Activated naive CD8-positive, alpha-beta T cell treated with anti-CD3 and anti-CD28 coated beads for 36 hours (primary cell): ENCODE data around the gene DTD1. TPM values are rescaled to one million over a fixed set of nuclear protein-coding genes. Genes with fewer than 3 reads are reported as not detected.

Experiments used
- DNase-seq: peaks from one replicate; pipeline ENCODE4 v3.0.0; 2021
- H3K27ac Mint-ChIP-seq: one replicate; pipeline ENCODE4 v1.8.0; 2022; ENCODE audit warnings: mild to moderate bottlenecking, moderate library complexity, mixed read lengths
- H3K27me3 Mint-ChIP-seq: one replicate; pipeline ENCODE4 v1.8.0; 2022; ENCODE audit warnings: mild to moderate bottlenecking, mixed read lengths
- H3K36me3 Mint-ChIP-seq: one replicate; pipeline ENCODE4 v1.8.0; 2021; ENCODE audit warnings: mild to moderate bottlenecking, mixed read lengths
- H3K4me1 Mint-ChIP-seq: one replicate; pipeline ENCODE4 v1.8.0; 2021; ENCODE audit warnings: mixed read lengths
- H3K4me3 Mint-ChIP-seq: one replicate; pipeline ENCODE4 v1.8.0; 2022; ENCODE audit warnings: mild to moderate bottlenecking, moderate library complexity, mixed read lengths
- H3K9me3 Mint-ChIP-seq: one replicate; pipeline ENCODE4 v1.8.0; 2022; ENCODE audit warnings: mixed read lengths
- total RNA-seq, 2 experiments: library from RNA; stranded (reverse); gene quantifications; one replicate each; pipeline ENCODE4 v1.2.3, GENCODE V29; 2021

DTD1 gene
- total RNA-seq, 2 experiments from 2014 or later: 48.4 to 52.5 TPM

GRCh38 chr20:18588574-18588933 lies 700 bp downstream of the DTD1 start:
- H3K27me3 Mint-ChIP-seq: peaks cover 4% of the 10 kb centered on the region
- no peaks in the 10 kb centered on the region for H3K36me3 Mint-ChIP-seq
- peak overlapping the region; percentile 86 for H3K4me3 Mint-ChIP-seq
- peak overlapping the region; percentile 85 for H3K27ac Mint-ChIP-seq
- H3K9me3 Mint-ChIP-seq: no peaks in the 10 kb centered on the region
- peaks cover 23% of the 10 kb centered on the region for H3K4me1 Mint-ChIP-seq
- DNase-seq: no peak

GRCh38 chr20:18589941-18590674 lies 2.3 kb downstream of the DTD1 start:
- Mint-ChIP-seq H3K4me1 (peaks cover 23% of the 10 kb centered on the region), H3K4me3 (no peak overlapping the region), H3K9me3 (no peaks in the 10 kb centered on the region), H3K27ac (no peak overlapping the region), H3K27me3 (no peaks in the 10 kb centered on the region), H3K36me3 (no peaks in the 10 kb centered on the region)
- DNase-seq: no peak

- Mint-ChIP-seq H3K27ac (no peak overlapping the region), H3K27me3 (no peaks in the 10 kb centered on the region), H3K9me3 (no peaks in the 10 kb centered on the region), H3K4me1 (no peaks in the 10 kb centered on the region), H3K36me3 (peaks cover 26% of the 10 kb centered on the region), H3K4me3 (no peak overlapping the region)
- no peak for DNase-seq
Observed at GRCh38 chr20:18596270-18596669, 8.4 kb downstream of the DTD1 start.

GRCh38 chr20:18609741-18610140 lies 21.9 kb downstream of the DTD1 start:
- H3K9me3 Mint-ChIP-seq: no peaks in the 10 kb centered on the region
- no peak overlapping the region for H3K4me3 Mint-ChIP-seq
- peaks cover 3% of the 10 kb centered on the region for H3K4me1 Mint-ChIP-seq
- DNase-seq: no peak
- H3K36me3 Mint-ChIP-seq: no peaks in the 10 kb centered on the region
- no peak overlapping the region for H3K27ac Mint-ChIP-seq
- no peaks in the 10 kb centered on the region for H3K27me3 Mint-ChIP-seq

GRCh38 chr20:18611492-18611891 lies 23.6 kb downstream of the DTD1 start:
- H3K27me3 Mint-ChIP-seq: no peaks in the 10 kb centered on the region
- peaks cover 5% of the 10 kb centered on the region for H3K36me3 Mint-ChIP-seq
- DNase-seq: no peak
- H3K27ac Mint-ChIP-seq: no peak overlapping the region
- no peak overlapping the region for H3K4me3 Mint-ChIP-seq
- peaks cover 6% of the 10 kb centered on the region for H3K4me1 Mint-ChIP-seq
- H3K9me3 Mint-ChIP-seq: no peaks in the 10 kb centered on the region

- Mint-ChIP-seq H3K27ac (no peak overlapping the region), H3K4me1 (peaks cover 6% of the 10 kb centered on the region), H3K9me3 (no peaks in the 10 kb centered on the region), H3K4me3 (no peak overlapping the region), H3K36me3 (peaks cover 7% of the 10 kb centered on the region), H3K27me3 (no peaks in the 10 kb centered on the region)
- DNase-seq: no peak
Observed at GRCh38 chr20:18613553-18613952, 25.7 kb downstream of the DTD1 start.

GRCh38 chr20:18614244-18614643 lies 26.4 kb downstream of the DTD1 start:
- H3K27ac Mint-ChIP-seq: no peak overlapping the region
- H3K4me3 Mint-ChIP-seq: no peak overlapping the region

GRCh38 chr20:18615020-18615650 lies 27.3 kb downstream of the DTD1 start:
- Mint-ChIP-seq H3K4me1 (peaks cover 9% of the 10 kb centered on the region), H3K27ac (no peak overlapping the region)

More at GRCh38 chr20:18614244-18614643, 26.4 kb downstream of the DTD1 start:
- DNase-seq: no peak
- Mint-ChIP-seq H3K36me3 (peaks cover 7% of the 10 kb centered on the region), H3K4me1 (peaks cover 9% of the 10 kb centered on the region), H3K9me3 (no peaks in the 10 kb centered on the region), H3K27me3 (no peaks in the 10 kb centered on the region)

GRCh38 chr20:18621004-18621403 lies 33.1 kb downstream of the DTD1 start:
- H3K27me3 Mint-ChIP-seq: no peaks in the 10 kb centered on the region
- H3K27ac Mint-ChIP-seq: no peak overlapping the region
- no peak overlapping the region for H3K4me3 Mint-ChIP-seq
- peaks cover 4% of the 10 kb centered on the region for H3K4me1 Mint-ChIP-seq
- no peaks in the 10 kb centered on the region for H3K9me3 Mint-ChIP-seq
- no peak for DNase-seq
- peaks cover 7% of the 10 kb centered on the region for H3K36me3 Mint-ChIP-seq

More at GRCh38 chr20:18615020-18615650, 27.3 kb downstream of the DTD1 start:
- DNase-seq: no peak
- Mint-ChIP-seq H3K27me3 (no peaks in the 10 kb centered on the region), H3K36me3 (peaks cover 7% of the 10 kb centered on the region), H3K4me3 (no peak overlapping the region), H3K9me3 (no peaks in the 10 kb centered on the region)

GRCh38 chr20:18623156-18623910 lies 35.5 kb downstream of the DTD1 start:
- no peak for DNase-seq
- Mint-ChIP-seq H3K27ac (no peak overlapping the region), H3K9me3 (no peaks in the 10 kb centered on the region), H3K36me3 (peaks cover 3% of the 10 kb centered on the region), H3K4me1 (peaks cover 4% of the 10 kb centered on the region), H3K27me3 (no peaks in the 10 kb centered on the region), H3K4me3 (no peak overlapping the region)

- Mint-ChIP-seq H3K4me3 (no peak overlapping the region), H3K27me3 (no peaks in the 10 kb centered on the region), H3K4me1 (no peaks in the 10 kb centered on the region), H3K36me3 (peaks cover 7% of the 10 kb centered on the region), H3K9me3 (no peaks in the 10 kb centered on the region), H3K27ac (no peak overlapping the region)
- DNase-seq: no peak
Observed at GRCh38 chr20:18624948-18625347, 37.1 kb downstream of the DTD1 start.

- H3K4me1 Mint-ChIP-seq: no peaks in the 10 kb centered on the region
- H3K27me3 Mint-ChIP-seq: no peaks in the 10 kb centered on the region
- no peak for DNase-seq
- H3K9me3 Mint-ChIP-seq: no peaks in the 10 kb centered on the region
- H3K4me3 Mint-ChIP-seq: no peak overlapping the region
- H3K36me3 Mint-ChIP-seq: peaks cover 7% of the 10 kb centered on the region
- H3K27ac Mint-ChIP-seq: no peak overlapping the region
Observed at GRCh38 chr20:18625907-18626655, 38.2 kb downstream of the DTD1 start.

GRCh38 chr20:18628330-18628920 lies 40.6 kb downstream of the DTD1 start:
- no peak overlapping the region for H3K4me3 Mint-ChIP-seq
- no peaks in the 10 kb centered on the region for H3K27me3 Mint-ChIP-seq
- peak; percentile 5 for DNase-seq
- H3K9me3 Mint-ChIP-seq: no peaks in the 10 kb centered on the region
- H3K27ac Mint-ChIP-seq: no peak overlapping the region
- peaks cover 4% of the 10 kb centered on the region for H3K4me1 Mint-ChIP-seq
- peaks cover 7% of the 10 kb centered on the region for H3K36me3 Mint-ChIP-seq

GRCh38 chr20:18632196-18632789 lies 44.4 kb downstream of the DTD1 start:
- peak; percentile 55 for DNase-seq
- Mint-ChIP-seq H3K4me1 (peaks cover 4% of the 10 kb centered on the region), H3K36me3 (peaks cover 7% of the 10 kb centered on the region), H3K9me3 (no peaks in the 10 kb centered on the region), H3K27me3 (no peaks in the 10 kb centered on the region), H3K27ac (no peak overlapping the region), H3K4me3 (no peak overlapping the region)
